GM12878 (cell line): ENCODE measurements around the gene TBCK. TPM values are rescaled to one million over a fixed set of nuclear protein-coding genes. Genes with fewer than 3 reads are reported as not detected.

Source experiments
- ATAC-seq: fragments of 200-7000 bp; cut with Tn5 transposase; 3 replicates; pipeline ENCODE4 v1.9.1; 2020; ENCODE audit warnings: mild to moderate bottlenecking, moderate library complexity
- BruUV-seq: library from RNA; stranded (reverse); fragments of 400-500 nt; replicated peaks from 2 replicates; lab custom pipeline; 2021; lab: Mats Ljungman, UMichigan
- CTCF ChIA-PET: fragments of 300-600 bp; sonication (Branson Sonifier 250); formaldehyde crosslinking; extraction: SDS; loops from one replicate; lab custom pipeline; 2021; ENCODE audit warnings: inconsistent platforms; lab: Yijun Ruan, JAX
- POLR2A ChIA-PET: fragments of 350-600 bp; formaldehyde crosslinking; extraction: SDS; loops from one replicate; lab custom pipeline; 2021; ENCODE audit warnings: inconsistent platforms; lab: Charles Lee
- RAD21 ChIA-PET: fragments of 300-600 bp; sonication (Branson Sonifier 250); formaldehyde crosslinking; loops from one replicate; lab custom pipeline; 2023; ENCODE audit warnings: antibody characterized with exemption; ENCODE audit not compliant: unreplicated experiment; lab: Charles Lee
- SMC1A ChIA-PET: fragments of 300-600 bp; sonication (Branson Sonifier 250); formaldehyde crosslinking; loops from one replicate; lab custom pipeline; 2023; ENCODE audit not compliant: unreplicated experiment, uncharacterized antibody; lab: Charles Lee
- DNase-seq: peaks from one replicate; pipeline ENCODE4 v3.0.0-alpha.2; 2011; ENCODE audit warnings: low read depth, low spot score
- FAIRE-seq: peaks from 3 replicates; lab custom pipeline; 2011; peaks lifted over from hg19 to GRCh38; lab: Jason Lieb, UNC
- H2AFZ ChIP-seq: 2 replicates; pipeline ENCODE4 v1.6.0; 2011; ENCODE audit warnings: low read depth, low read length, control low read depth; ENCODE audit not compliant: control insufficient read depth
- H3K27ac ChIP-seq: 2 replicates; pipeline ENCODE4 v1.5.1; 2011; ENCODE audit warnings: control low read depth; ENCODE audit not compliant: control insufficient read depth, insufficient read depth
- H3K27me3 ChIP-seq, 2 experiments: replicated peaks in 1 of 2; 2 replicates each; pipeline versions ENCODE4 v1.6.0 to v1.6.1; 2011; ENCODE audit warnings: low read length in 1 of 2; ENCODE audit not compliant: control insufficient read depth in 2 of 2, insufficient read depth in 2 of 2
- H3K36me3 ChIP-seq, 2 experiments: 2 replicates each; pipeline ENCODE4 v1.5.1; 2011; ENCODE audit warnings: low read length in 1 of 2; ENCODE audit not compliant: control insufficient read depth in 2 of 2, insufficient read depth in 2 of 2
- H3K4me1 ChIP-seq: 2 replicates; pipeline ENCODE4 v1.6.1; 2011; ENCODE audit warnings: mild to moderate bottlenecking, low read length, moderate library complexity, mixed read lengths; ENCODE audit not compliant: control insufficient read depth, insufficient read depth
- H3K4me2 ChIP-seq: 2 replicates; pipeline ENCODE4 v1.6.0; 2011; ENCODE audit warnings: control low read depth; ENCODE audit not compliant: control insufficient read depth, insufficient read depth
- H3K4me3 ChIP-seq: fragments of 200-600 bp; sonication (generic); 2 replicates; pipeline ENCODE4 v1.5.1; 2016
- H3K79me2 ChIP-seq: 2 replicates; pipeline ENCODE4 v1.6.0; 2011; ENCODE audit warnings: low read length; ENCODE audit not compliant: control insufficient read depth, insufficient read depth
- H3K9ac ChIP-seq: 2 replicates; pipeline ENCODE4 v1.8.0; 2011; ENCODE audit warnings: low read length, control low read depth, mixed read lengths; ENCODE audit not compliant: control insufficient read depth, insufficient read depth
- H3K9me3 ChIP-seq: replicated peaks from 3 replicates; pipeline ENCODE4 v1.5.1; 2011; ENCODE audit warnings: mild to moderate bottlenecking, low read length; ENCODE audit not compliant: control insufficient read depth, insufficient read depth
- H4K20me1 ChIP-seq: 2 replicates; pipeline ENCODE4 v1.6.0; 2011; ENCODE audit not compliant: control insufficient read depth, insufficient read depth
- BRCA1 ChIP-seq: IDR thresholded peaks from 2 replicates; pipeline ENCODE4 v1.6.1; 2011; ENCODE audit warnings: low read depth, low read length, improper control_type of control experiment
- CEBPB ChIP-seq, 2 experiments: fragments of 150-350 bp in 1 of 2; IDR thresholded peaks; 2 replicates each; pipeline ENCODE4 v1.6.1; 2012 to 2014; ENCODE audit warnings: low read depth in 2 of 2, low read length in 2 of 2, borderline replicate concordance in 1 of 2, inconsistent platforms in 1 of 2
- EGR1 ChIP-seq, 2 experiments: IDR thresholded peaks; 1 replicate in 1 of 2; 2 replicates in 1 of 2; pipeline ENCODE4 v1.6.1; 2011 to 2012; ENCODE audit warnings: low read depth in 2 of 2, low read length in 2 of 2, borderline replicate concordance in 1 of 2, mild to moderate bottlenecking in 1 of 2, moderate library complexity in 1 of 2
- JUNB ChIP-seq: IDR thresholded peaks from 2 replicates; pipeline ENCODE4 v1.6.1; 2016; ENCODE audit warnings: antibody characterized with exemption, mild to moderate bottlenecking
- KAT2A ChIP-seq: conservative IDR thresholded peaks from 2 replicates; pipeline ENCODE4 v1.6.1; 2011; ENCODE audit warnings: low read depth, low read length; ENCODE audit not compliant: control insufficient read depth
- NFYB ChIP-seq: IDR thresholded peaks from 2 replicates; pipeline ENCODE4 v1.6.1; 2011; ENCODE audit warnings: low read depth, mild to moderate bottlenecking, low read length, improper control_type of control experiment, moderate library complexity; ENCODE audit not compliant: insufficient read depth
- PML ChIP-seq: IDR thresholded peaks from 2 replicates; pipeline ENCODE4 v1.6.1; 2012; ENCODE audit warnings: low read length, inconsistent platforms
- SMAD5 ChIP-seq: IDR thresholded peaks from 2 replicates; pipeline ENCODE4 v1.6.1; 2016; ENCODE audit warnings: antibody characterized with exemption, low read depth
- SMC3 ChIP-seq: IDR thresholded peaks from 2 replicates; pipeline ENCODE4 v1.6.1; 2011; ENCODE audit warnings: low read length, improper control_type of control experiment, borderline replicate concordance
- SPI1 ChIP-seq: IDR thresholded peaks from 2 replicates; pipeline ENCODE4 v1.6.1; 2011; ENCODE audit warnings: low read depth, mild to moderate bottlenecking, low read length, moderate library complexity, borderline replicate concordance; ENCODE audit not compliant: insufficient read depth
- TCF7 ChIP-seq: IDR thresholded peaks from 2 replicates; pipeline ENCODE4 v1.6.1; 2014; ENCODE audit warnings: antibody characterized with exemption, borderline replicate concordance
- YBX1 ChIP-seq: fragments of 450-650 bp; IDR thresholded peaks from 2 replicates; pipeline ENCODE4 v1.6.1; 2016; ENCODE audit warnings: antibody characterized with exemption
- ZNF207 ChIP-seq: fragments of 450-650 bp; IDR thresholded peaks from 2 replicates; pipeline ENCODE4 v1.6.1; 2014; ENCODE audit warnings: antibody characterized with exemption, mild to moderate bottlenecking, borderline replicate concordance
- ZNF24 ChIP-seq: fragments of 450-650 bp; IDR thresholded peaks from 2 replicates; pipeline ENCODE4 v1.6.1; 2017; ENCODE audit warnings: antibody characterized with exemption, mild to moderate bottlenecking
- in situ Hi-C: fragments of 300-500 bp; cut with MboI; formaldehyde crosslinking; loops from 9 replicates; pipeline ENCODE4 v1.14.3; 2018; ENCODE audit warnings: mixed read lengths
- intact Hi-C: fragments of 100-400 bp; cut with micrococcal nuclease; formaldehyde crosslinking; loops from one replicate; pipeline ENCODE4 v1.14.2; 2022; ENCODE audit not compliant: unreplicated experiment
- polyA plus RNA-seq, 11 experiments: library from polyadenylated mRNA; depleted of rRNA in 4 of 11; unstranded in 6 of 11; stranded (reverse) in 5 of 11; fragments of >200 nt; fragmentation: Nextera tagmentation in 4 of 11; fragmentation: Illumina TruSeq in 1 of 11; extraction: Ambion mirVana in 4 of 11; extraction: Trizol in 1 of 11; gene quantifications; 1 replicate in 1 of 11; 2 replicates in 10 of 11; pipeline versions ENCODE4 v1.2.1 to v1.2.3, GENCODE V29; 2011 to 2016; ENCODE audit warnings: inconsistent platforms in 2 of 11, missing spikeins in 2 of 11, low read depth in 1 of 11
- total RNA-seq, 4 experiments: library from RNA; depleted of rRNA in 3 of 4; stranded (reverse); fragments of >200 nt in 3 of 4; fragmentation: Illumina TruSeq in 1 of 4; extraction: Trizol in 1 of 4; gene quantifications; 2 replicates each; pipeline versions ENCODE4 v1.2.1 to v1.2.3, GENCODE V29; 2013 to 2021
- TF ChIP-seq, protein P1 (sequence below): fragments of 450-650 bp; IDR thresholded peaks from 2 replicates; pipeline ENCODE4 v1.6.1; 2017; ENCODE audit warnings: mild to moderate bottlenecking
- TF ChIP-seq, protein P2 (sequence below): fragments of 150-350 bp; IDR thresholded peaks from 2 replicates; pipeline ENCODE4 v1.6.1; 2014; ENCODE audit warnings: mild to moderate bottlenecking, low read depth, low read length
- TF ChIP-seq, protein P3 (sequence below): fragments of 450-650 bp; formaldehyde crosslinking; IDR thresholded peaks from 2 replicates; pipeline ENCODE4 v1.4.0; 2022; ENCODE audit warnings: mild to moderate bottlenecking, moderate library complexity

The TBCK gene
- total and polyA plus RNA-seq, 10 of the 15 experiments (the other 5 are each of a cell fraction or from before 2014, with no cell fraction given): 4.1 to 30.3 (median 20.2) TPM

DNA sequence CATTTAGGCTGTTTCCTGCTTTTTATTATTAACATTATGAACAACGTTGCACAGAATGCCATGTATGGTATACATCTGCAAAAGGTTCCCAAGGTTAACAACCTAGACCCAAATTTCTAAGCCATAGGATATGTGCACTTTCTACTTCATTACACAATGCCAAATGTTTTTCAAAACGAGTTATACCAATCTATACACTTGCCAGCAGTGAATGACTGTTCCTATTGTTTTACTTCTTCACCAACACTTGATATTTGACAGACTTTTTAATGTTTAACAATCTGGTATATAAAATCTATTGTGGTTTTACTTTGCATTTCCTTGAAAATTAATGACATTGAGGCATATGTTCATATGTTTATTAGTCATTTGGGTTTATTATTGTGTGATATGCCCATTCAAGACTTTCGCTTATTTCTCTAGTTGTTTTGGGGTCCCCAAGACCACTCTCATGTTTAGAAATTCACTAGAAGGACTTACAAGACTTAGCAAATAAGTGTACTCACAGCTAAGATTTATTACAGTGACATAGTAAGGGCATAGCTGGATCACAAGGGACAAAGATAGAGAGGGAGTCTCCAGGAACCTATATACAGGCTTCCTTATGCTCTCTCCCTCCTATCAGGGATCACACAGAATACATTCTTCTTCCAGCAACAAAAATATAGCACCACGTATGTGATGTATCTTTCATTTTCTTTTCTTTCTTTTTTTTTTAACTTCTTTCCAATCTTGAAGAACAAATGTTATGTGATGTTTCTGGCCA is 62.5 kb downstream of the TBCK start (continued):
- TF ChIP-seq, protein P1, sequence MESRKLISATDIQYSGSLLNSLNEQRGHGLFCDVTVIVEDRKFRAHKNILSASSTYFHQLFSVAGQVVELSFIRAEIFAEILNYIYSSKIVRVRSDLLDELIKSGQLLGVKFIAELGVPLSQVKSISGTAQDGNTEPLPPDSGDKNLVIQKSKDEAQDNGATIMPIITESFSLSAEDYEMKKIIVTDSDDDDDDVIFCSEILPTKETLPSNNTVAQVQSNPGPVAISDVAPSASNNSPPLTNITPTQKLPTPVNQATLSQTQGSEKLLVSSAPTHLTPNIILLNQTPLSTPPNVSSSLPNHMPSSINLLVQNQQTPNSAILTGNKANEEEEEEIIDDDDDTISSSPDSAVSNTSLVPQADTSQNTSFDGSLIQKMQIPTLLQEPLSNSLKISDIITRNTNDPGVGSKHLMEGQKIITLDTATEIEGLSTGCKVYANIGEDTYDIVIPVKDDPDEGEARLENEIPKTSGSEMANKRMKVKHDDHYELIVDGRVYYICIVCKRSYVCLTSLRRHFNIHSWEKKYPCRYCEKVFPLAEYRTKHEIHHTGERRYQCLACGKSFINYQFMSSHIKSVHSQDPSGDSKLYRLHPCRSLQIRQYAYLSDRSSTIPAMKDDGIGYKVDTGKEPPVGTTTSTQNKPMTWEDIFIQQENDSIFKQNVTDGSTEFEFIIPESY: no peak
- no peak for TF ChIP-seq NFYB
- TF ChIP-seq YBX1: no peak
- TF ChIP-seq KAT2A: no peak
- TF ChIP-seq TCF7: no peak
- TF ChIP-seq PML: no peak
- TF ChIP-seq SPI1: no peak
- TF ChIP-seq, all 136 proteins: peak for 0

DNA sequence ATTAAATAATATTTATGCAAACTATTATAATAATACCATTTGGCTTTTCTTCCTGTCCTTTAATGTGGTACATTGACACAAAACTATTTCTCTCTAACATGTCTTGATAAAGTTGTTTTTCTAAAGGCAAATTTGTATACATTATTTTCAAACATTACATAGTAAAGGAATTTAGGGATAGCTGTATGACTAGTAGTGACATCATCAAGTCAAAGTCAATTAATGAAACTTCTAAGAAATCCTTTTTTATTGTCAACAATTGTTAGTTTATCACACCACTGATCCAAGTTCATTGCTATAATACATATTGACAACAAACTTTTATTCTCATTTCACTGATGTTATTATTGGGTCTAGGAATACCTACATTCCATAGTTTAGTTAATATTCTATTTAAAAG is 68.4 kb downstream of the TBCK start:
- Histone ChIP-seq H3K4me3 (no peak overlapping the region), H3K9me3 (no peaks in the 10 kb centered on the region), H3K79me2 (no peaks in the 10 kb centered on the region), H3K27ac (no peak overlapping the region), H3K4me1 (no peaks in the 10 kb centered on the region), H3K4me2 (no peak overlapping the region), H4K20me1 (no peaks in the 10 kb centered on the region), H3K27me3 (no peaks in the 10 kb centered on the region), H3K36me3 (peaks cover 0 to 10% of the 10 kb centered on the region in 2 experiments; a peak in 2 of 4 replicates), H2AFZ (no peak overlapping the region), H3K9ac (no peak overlapping the region)
- RAD21 ChIA-PET: interaction anchor here (0.6 kb wide), 1 partner anchor 9 kb away, joined by 4 read pairs; no protein-coding TSS in a partner anchor
- ATAC-seq (no peak), FAIRE-seq (no peak), DNase-seq (no peak)
- SMC1A ChIA-PET: interaction anchor here (1.4 kb wide), 1 partner anchor 9 kb away, joined by 3 read pairs; no protein-coding TSS in a partner anchor
- in situ Hi-C loops: no loop called here
- intact Hi-C loops: no loop called here
- no TSS peak for BruUV-seq
- CTCF ChIA-PET: interaction anchor here (1.0 to 2.8 kb wide), 2 partner anchors 9 to 19 kb away, joined by 3 to 14 read pairs; no protein-coding TSS in a partner anchor
- POLR2A ChIA-PET: no interaction called here
- TF ChIP-seq CEBPB (IDR thresholded peaks at IDR 0.05; ENCODE audit: borderline replicate concordance in 1 of 2, low read depth in 2 of 2, low read length in 2 of 2) (no peak), BRCA1 (no peak), JUNB (no peak), EGR1 (IDR thresholded peaks at IDR 0.05; ENCODE audit: borderline replicate concordance in 1 of 2, low read depth in 2 of 2, low read length in 2 of 2) (no peak), ZNF207 (no peak), SMC3 (no peak), SMAD5 (no peak), ZNF24 (no peak)
- TF ChIP-seq, protein P2, sequence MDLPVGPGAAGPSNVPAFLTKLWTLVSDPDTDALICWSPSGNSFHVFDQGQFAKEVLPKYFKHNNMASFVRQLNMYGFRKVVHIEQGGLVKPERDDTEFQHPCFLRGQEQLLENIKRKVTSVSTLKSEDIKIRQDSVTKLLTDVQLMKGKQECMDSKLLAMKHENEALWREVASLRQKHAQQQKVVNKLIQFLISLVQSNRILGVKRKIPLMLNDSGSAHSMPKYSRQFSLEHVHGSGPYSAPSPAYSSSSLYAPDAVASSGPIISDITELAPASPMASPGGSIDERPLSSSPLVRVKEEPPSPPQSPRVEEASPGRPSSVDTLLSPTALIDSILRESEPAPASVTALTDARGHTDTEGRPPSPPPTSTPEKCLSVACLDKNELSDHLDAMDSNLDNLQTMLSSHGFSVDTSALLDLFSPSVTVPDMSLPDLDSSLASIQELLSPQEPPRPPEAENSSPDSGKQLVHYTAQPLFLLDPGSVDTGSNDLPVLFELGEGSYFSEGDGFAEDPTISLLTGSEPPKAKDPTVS: no peak
- TF ChIP-seq, protein P3, sequence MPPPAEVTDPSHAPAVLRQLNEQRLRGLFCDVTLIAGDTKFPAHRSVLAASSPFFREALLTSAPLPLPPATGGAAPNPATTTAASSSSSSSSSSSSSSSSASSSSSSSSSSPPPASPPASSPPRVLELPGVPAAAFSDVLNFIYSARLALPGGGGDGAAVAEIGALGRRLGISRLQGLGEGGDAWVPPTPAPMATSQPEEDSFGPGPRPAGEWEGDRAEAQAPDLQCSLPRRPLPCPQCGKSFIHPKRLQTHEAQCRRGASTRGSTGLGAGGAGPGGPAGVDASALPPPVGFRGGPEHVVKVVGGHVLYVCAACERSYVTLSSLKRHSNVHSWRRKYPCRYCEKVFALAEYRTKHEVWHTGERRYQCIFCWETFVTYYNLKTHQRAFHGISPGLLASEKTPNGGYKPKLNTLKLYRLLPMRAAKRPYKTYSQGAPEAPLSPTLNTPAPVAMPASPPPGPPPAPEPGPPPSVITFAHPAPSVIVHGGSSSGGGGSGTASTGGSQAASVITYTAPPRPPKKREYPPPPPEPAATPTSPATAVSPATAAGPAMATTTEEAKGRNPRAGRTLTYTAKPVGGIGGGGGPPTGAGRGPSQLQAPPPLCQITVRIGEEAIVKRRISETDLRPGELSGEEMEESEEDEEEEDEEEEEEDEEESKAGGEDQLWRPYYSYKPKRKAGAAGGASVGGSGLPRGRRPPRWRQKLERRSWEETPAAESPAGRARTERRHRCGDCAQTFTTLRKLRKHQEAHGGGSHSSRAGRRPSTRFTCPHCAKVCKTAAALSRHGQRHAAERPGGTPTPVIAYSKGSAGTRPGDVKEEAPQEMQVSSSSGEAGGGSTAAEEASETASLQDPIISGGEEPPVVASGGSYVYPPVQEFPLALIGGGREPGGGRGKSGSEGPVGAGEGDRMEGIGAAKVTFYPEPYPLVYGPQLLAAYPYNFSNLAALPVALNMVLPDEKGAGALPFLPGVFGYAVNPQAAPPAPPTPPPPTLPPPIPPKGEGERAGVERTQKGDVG (CRISPR knock-in tag): no peak
